Ishikawa (cell line): ENCODE results near the gene GPC6.

Source experiments
- CREB1 ChIP-seq: IDR thresholded peaks from 2 replicates; pipeline ENCODE4 v1.6.1; 2012; ENCODE audit warnings: low read depth
- EGR1 ChIP-seq: IDR thresholded peaks from 2 replicates; pipeline ENCODE4 v1.6.1; 2012
- EP300 ChIP-seq: IDR thresholded peaks from 2 replicates; pipeline ENCODE4 v1.6.1; 2012; ENCODE audit warnings: borderline replicate concordance
- MAX ChIP-seq: IDR thresholded peaks from 2 replicates; pipeline ENCODE4 v1.6.1; 2012
- RAD21 ChIP-seq: IDR thresholded peaks from 2 replicates; pipeline ENCODE4 v1.6.1; 2012; ENCODE audit warnings: low read depth
- REST ChIP-seq: IDR thresholded peaks from 2 replicates; pipeline ENCODE4 v1.6.1; 2012; ENCODE audit warnings: low read depth, mild to moderate bottlenecking
- USF1 ChIP-seq: IDR thresholded peaks from 2 replicates; pipeline ENCODE4 v1.6.1; 2012

- no peak for TF ChIP-seq MAX
- TF ChIP-seq RAD21 = no peak
- no peak for TF ChIP-seq EGR1
- no peak for TF ChIP-seq CREB1
- no peak for TF ChIP-seq EP300
- TF ChIP-seq REST = no peak
- no peak for TF ChIP-seq USF1
These were observed 751.4 kb downstream of the GPC6 start for GRCh38 chr13:93977986-93978385.
